Thoracic aorta (tissue), 2 donors: Measurements from ENCODE around the gene PRSS48. TPM values are rescaled to one million over a fixed set of nuclear protein-coding genes. Genes with fewer than 3 reads are reported as not detected.
A peak's percentile ranks its signal among the peaks of the same experiment; 100 is the strongest.

Experiments
- ATAC-seq: fragments of 150-250 bp; one replicate; pipeline ENCODE4 v1.8.0; 2017; ENCODE audit warnings: low read depth; ENCODE audit not compliant: insufficient number of reproducible peaks, low FRiP score
- DNase-seq: peaks from one replicate; pipeline ENCODE4 v3.0.0-alpha.2; 2020; ENCODE audit warnings: low spot score
- H3K27ac ChIP-seq, 2 donors: fragments of 200-600 bp; sonication (generic); 1 replicate in 1 of 2; 2 replicates in 1 of 2; pipeline ENCODE4 v1.5.1; 2016; ENCODE audit warnings: mild to moderate bottlenecking in 2 of 2, moderate library complexity in 2 of 2
- H3K27me3 ChIP-seq: fragments of 200-600 bp; sonication (generic); replicated peaks from 2 replicates; pipeline ENCODE4 v1.6.0; 2016; ENCODE audit warnings: mild to moderate bottlenecking; ENCODE audit not compliant: insufficient read depth
- H3K36me3 ChIP-seq: fragments of 200-600 bp; sonication (generic); one replicate; pipeline ENCODE4 v1.5.1; 2016
- H3K4me1 ChIP-seq, 2 donors: fragments of 200-600 bp; sonication (generic); 1 replicate in 1 of 2; 2 replicates in 1 of 2; pipeline versions ENCODE4 v1.5.1 to v1.6.0; 2016; ENCODE audit warnings: low read depth in 2 of 2, mild to moderate bottlenecking in 1 of 2; ENCODE audit not compliant: control insufficient read depth in 1 of 2
- H3K4me3 ChIP-seq: fragments of 200-600 bp; sonication (generic); 2 replicates; pipeline ENCODE4 v1.5.1; 2016; ENCODE audit warnings: mild to moderate bottlenecking
- H3K9me3 ChIP-seq: fragments of 200-600 bp; sonication (generic); 2 replicates; pipeline ENCODE4 v1.5.1; 2016
- CTCF ChIP-seq: fragments of 200-600 bp; sonication (generic); IDR thresholded peaks from one replicate; pipeline ENCODE4 v1.5.1; 2019; ENCODE audit warnings: antibody characterized with exemption
- total RNA-seq, 2 donors: library from RNA; depleted of rRNA; stranded (reverse); fragments of >200 nt; gene quantifications; one replicate each; pipeline versions ENCODE4 v1.1.0 to v1.2.3, GENCODE V29; 2016

Gene PRSS48
- total RNA-seq, 2 donors from 2014 or later: not detected

- Histone ChIP-seq H3K27me3 (no peaks in the 10 kb centered on the region), H3K9me3 (no peaks in the 10 kb centered on the region), H3K4me1 (peaks cover 3 to 30% of the 10 kb centered on the region in 2 donors), H3K4me3 (peak overlapping the region; percentile 90), H3K27ac (peak overlapping the region; percentile 89 to 93), H3K36me3 (no peaks in the 10 kb centered on the region)
- no peak for DNase-seq
- no peak for TF ChIP-seq CTCF
- no peak for ATAC-seq
Observed at GRCh38 chr4:151325949-151326246, 48.9 kb downstream of the PRSS48 start.

GRCh38 chr4:151329217-151330007 lies 52.5 kb downstream of the PRSS48 start:
- DNase-seq: no peak
- H3K27ac ChIP-seq: no peak overlapping the region

GRCh38 chr4:151331276-151332042 lies 54.5 kb downstream of the PRSS48 start:
- H3K27me3 ChIP-seq: no peaks in the 10 kb centered on the region
- no peaks in the 10 kb centered on the region for H3K36me3 ChIP-seq
- no peaks in the 10 kb centered on the region for H3K9me3 ChIP-seq
- DNase-seq: no peak
- no peak for ATAC-seq
- no peak for TF ChIP-seq CTCF
- no peaks in the 10 kb centered on the region for H3K4me1 ChIP-seq
- H3K4me3 ChIP-seq: no peak overlapping the region
- H3K27ac ChIP-seq: no peak overlapping the region

More at GRCh38 chr4:151329217-151330007, 52.5 kb downstream of the PRSS48 start:
- H3K9me3 ChIP-seq: no peaks in the 10 kb centered on the region
- H3K4me3 ChIP-seq: no peak overlapping the region
- no peaks in the 10 kb centered on the region for H3K27me3 ChIP-seq
- ATAC-seq: no peak
- no peaks in the 10 kb centered on the region for H3K36me3 ChIP-seq
- H3K4me1 ChIP-seq: peaks cover 0 to 4% of the 10 kb centered on the region in 2 donors
- no peak for TF ChIP-seq CTCF

GRCh38 chr4:151339467-151339866 lies 62.5 kb downstream of the PRSS48 start:
- no peaks in the 10 kb centered on the region for H3K4me1 ChIP-seq
- no peaks in the 10 kb centered on the region for H3K36me3 ChIP-seq
- H3K9me3 ChIP-seq: no peaks in the 10 kb centered on the region
- no peaks in the 10 kb centered on the region for H3K27me3 ChIP-seq
- no peak for DNase-seq
- no peak for TF ChIP-seq CTCF
- H3K27ac ChIP-seq: no peak overlapping the region
- no peak for ATAC-seq
- H3K4me3 ChIP-seq: no peak overlapping the region

GRCh38 chr4:151340751-151341385 lies 63.9 kb downstream of the PRSS48 start:
- no peaks in the 10 kb centered on the region for H3K36me3 ChIP-seq
- no peaks in the 10 kb centered on the region for H3K9me3 ChIP-seq
- TF ChIP-seq CTCF: no peak
- ATAC-seq (no peak), DNase-seq (no peak)
- no peak overlapping the region for H3K27ac ChIP-seq
- H3K4me1 ChIP-seq: no peaks in the 10 kb centered on the region
- no peak overlapping the region for H3K4me3 ChIP-seq
- H3K27me3 ChIP-seq: no peaks in the 10 kb centered on the region
